IPS DF 6.9 (cell line): ENCODE results near the gene NDUFB2.
"Not testable (repeated sequence)": the region's sequence is repeated elsewhere in the genome, so short reads cannot be mapped to it uniquely, and the experiment has no call there.

Experiments used
- DNase-seq: peaks from one replicate; pipeline ENCODE4 v3.0.0-alpha.2; 2013; ENCODE audit warnings: low read depth, low spot score
- H3K27ac ChIP-seq: one replicate; pipeline ENCODE4 v1.5.1; 2013; ENCODE audit warnings: low read length, control low read depth
- H3K27me3 ChIP-seq: 2 replicates; pipeline ENCODE4 v1.6.1; 2013; ENCODE audit warnings: mild to moderate bottlenecking, low read length; ENCODE audit not compliant: control insufficient read depth, insufficient read depth
- H3K36me3 ChIP-seq: 2 replicates; pipeline ENCODE4 v1.6.1; 2013; ENCODE audit warnings: low read length; ENCODE audit not compliant: control insufficient read depth, insufficient read depth
- H3K4me1 ChIP-seq: 2 replicates; pipeline ENCODE4 v1.6.1; 2013; ENCODE audit warnings: low read length; ENCODE audit not compliant: control insufficient read depth, insufficient read depth
- H3K4me3 ChIP-seq: 2 replicates; pipeline ENCODE4 v1.5.1; 2013; ENCODE audit warnings: mild to moderate bottlenecking, low read length
- H3K9me3 ChIP-seq: 2 replicates; pipeline ENCODE4 v1.6.1; 2013; ENCODE audit warnings: low read length, inconsistent platforms; ENCODE audit not compliant: control insufficient read depth, insufficient read depth
- WGBS: extraction: QIAGEN DNeasy Blood & Tissue Kit; methylation state at CpG from one replicate; pipeline ENCODE4 v1.1.7; 2013; ENCODE audit warnings: mixed read lengths, missing lambda C conversion rate; ENCODE audit not compliant: insufficient read length, insufficient coverage; 5-methylcytosine and 5-hydroxymethylcytosine counted together

NDUFB2 gene

DNA sequence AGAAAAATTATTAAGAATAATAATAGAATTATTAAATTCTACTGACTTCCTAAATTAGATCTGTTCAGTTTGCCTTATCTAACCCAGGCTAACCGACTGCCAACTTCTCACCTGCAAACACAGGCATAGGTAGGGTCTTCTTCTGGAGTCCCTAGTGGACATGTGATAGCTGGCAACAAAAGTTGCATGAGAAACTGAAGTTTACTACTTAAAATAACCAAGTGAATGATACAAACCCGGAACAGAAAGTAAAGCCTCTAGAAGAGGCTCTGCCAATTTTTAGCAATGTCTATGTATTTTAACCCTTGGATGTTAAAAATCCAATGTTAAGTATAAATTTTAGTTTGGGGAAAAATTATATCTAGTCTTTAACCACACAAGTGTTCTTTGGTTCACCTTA lies 37.6 kb downstream of the NDUFB2 start:
- Histone ChIP-seq H3K27me3 (no peaks in the 10 kb centered on the region), H3K27ac (no peak overlapping the region), H3K36me3 (no peaks in the 10 kb centered on the region), H3K9me3 (no peaks in the 10 kb centered on the region), H3K4me3 (no peak overlapping the region), H3K4me1 (no peaks in the 10 kb centered on the region)
- WGBS: no CpG with 5 or more reads among the region's 2 CpGs
- no peak for DNase-seq

DNA sequence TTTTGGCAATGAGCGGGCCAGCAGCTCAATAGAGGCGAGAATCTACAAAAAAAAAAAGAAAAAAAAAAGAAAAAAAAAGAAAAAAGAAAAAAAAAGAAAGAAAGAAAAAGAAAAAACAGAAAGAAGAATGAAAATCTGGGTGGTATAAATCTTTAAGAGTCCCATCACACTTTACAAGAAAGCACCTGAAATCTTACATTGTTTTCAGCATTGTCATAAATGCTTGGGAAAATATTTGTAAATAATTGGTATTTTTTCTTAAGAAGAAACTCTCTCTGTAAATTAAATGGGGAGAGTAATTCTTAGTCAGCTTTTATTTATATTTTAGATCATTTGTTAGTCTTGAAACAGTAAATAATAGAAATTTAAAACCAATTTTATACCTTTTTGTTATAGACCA lies 38.2 kb downstream of the NDUFB2 start:
- no peaks in the 10 kb centered on the region for H3K4me1 ChIP-seq
- WGBS: no CpG with 5 or more reads among the region's 2 CpGs
- no peak for DNase-seq

DNA sequence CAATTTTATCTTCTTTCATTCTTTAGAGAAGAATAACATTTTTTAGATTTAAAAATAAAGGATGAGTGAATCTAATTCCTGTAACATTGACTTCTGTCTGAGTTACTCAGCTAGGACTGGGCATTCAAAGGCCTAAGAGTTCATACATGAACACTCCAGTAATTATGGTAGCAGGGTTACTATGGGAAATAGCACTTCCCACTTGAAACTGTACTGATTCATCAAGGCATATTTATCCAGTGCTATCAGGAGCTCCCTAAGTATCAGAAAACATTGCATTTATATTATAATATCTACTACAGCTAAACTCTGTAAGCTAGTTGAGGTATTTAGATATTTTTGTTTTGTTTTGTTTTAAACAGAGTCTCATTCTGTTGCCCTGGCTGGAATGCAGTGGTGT lies 41.8 kb downstream of the NDUFB2 start:
- Histone ChIP-seq H3K27me3 (no peaks in the 10 kb centered on the region), H3K9me3 (no peaks in the 10 kb centered on the region), H3K4me3 (no peak overlapping the region), H3K4me1 (no peaks in the 10 kb centered on the region), H3K36me3 (no peaks in the 10 kb centered on the region), H3K27ac (no peak overlapping the region)
- no peak for DNase-seq

More for the DNA sequence above, 38.2 kb downstream of the NDUFB2 start:
- no peaks in the 10 kb centered on the region for H3K9me3 ChIP-seq
- H3K4me3 ChIP-seq: no peak overlapping the region
- H3K36me3 ChIP-seq: no peaks in the 10 kb centered on the region
- H3K27me3 ChIP-seq: no peaks in the 10 kb centered on the region
- H3K27ac ChIP-seq: no peak overlapping the region

DNA sequence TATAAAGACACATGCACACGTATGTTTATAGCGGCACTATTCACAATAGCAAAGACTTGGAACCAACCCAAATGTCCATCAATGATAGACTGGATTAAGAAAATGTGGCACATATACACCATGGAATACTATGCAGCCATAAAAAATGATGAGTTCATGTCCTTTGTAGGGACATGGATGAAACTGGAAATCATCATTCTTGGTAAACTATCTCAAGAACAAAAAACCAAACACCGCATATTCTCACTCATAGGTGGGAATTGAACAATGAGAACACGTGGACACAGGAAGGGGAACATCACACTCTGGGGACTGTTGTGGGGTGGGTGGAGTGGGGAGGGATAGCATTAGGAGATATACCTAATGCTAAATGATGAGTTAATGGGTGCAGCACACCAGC lies 46.7 kb downstream of the NDUFB2 start:
- not testable (repeated sequence) for H3K4me1 ChIP-seq, H3K9me3 ChIP-seq, H3K27ac ChIP-seq, H3K27me3 ChIP-seq, H3K36me3 ChIP-seq, DNase-seq, H3K4me3 ChIP-seq
- WGBS: no CpG with 5 or more reads among the region's 4 CpGs

DNA sequence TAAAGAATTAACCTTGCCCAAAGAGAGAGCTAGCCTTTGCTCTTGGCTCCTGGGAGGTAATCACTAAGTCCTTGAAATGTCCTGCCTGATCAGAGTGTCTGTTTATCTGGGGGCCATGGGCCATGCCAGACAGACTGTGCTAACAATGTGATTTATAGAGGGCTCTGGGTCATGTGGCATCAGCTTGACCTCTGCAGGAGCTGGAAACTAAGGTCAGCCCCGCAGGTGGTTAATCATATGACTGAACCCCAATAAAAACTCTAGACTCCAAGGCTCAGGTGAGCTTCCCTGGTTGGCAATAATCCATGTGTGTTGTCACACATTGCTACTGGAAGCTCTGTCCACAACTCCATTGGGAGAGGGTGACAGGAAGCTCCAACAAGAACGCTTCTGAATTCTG lies 47.5 kb downstream of the NDUFB2 start:
- Histone ChIP-seq H3K9me3 (no peaks in the 10 kb centered on the region), H3K27me3 (no peaks in the 10 kb centered on the region), H3K36me3 (no peaks in the 10 kb centered on the region), H3K27ac (no peak overlapping the region), H3K4me1 (no peaks in the 10 kb centered on the region), H3K4me3 (no peak overlapping the region)
- no CpG with 5 or more reads among the region's 2 CpGs for WGBS
- no peak for DNase-seq

DNA sequence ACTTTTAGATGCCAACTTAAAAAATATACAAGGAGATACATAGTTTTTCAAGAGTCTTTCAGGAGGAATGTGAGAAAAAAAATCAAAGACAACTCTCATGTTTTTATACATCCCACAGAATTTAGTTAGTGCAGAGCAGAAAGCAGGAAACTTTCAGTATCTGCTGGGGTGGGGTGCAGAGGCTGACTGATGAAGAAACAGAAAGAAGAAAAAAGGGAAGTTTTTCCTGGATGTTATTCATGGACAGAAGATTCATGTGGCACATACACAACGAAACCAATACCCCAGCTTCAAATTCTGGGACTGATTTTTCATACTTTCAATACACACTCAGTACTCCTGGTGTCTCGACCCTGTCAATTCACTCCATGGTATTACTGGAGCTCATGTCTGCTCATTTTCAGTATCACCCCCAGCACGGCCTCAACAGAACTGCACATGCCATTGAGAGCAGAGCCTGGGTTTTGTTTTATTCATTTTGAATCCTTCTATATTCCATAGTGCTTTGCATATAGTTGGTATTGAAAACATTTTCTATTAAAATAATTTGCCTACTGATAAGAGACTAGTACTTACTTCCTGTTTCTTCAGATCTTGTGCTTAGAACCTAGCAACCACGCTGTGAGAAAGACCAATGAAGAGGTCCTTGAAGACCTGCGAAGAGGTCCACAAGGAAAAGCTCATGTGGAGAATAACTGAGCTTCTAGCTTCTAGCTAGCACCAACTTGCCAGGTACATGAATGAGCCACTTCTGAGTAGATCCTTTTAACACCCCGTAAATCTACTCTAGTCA lies 49.0 kb downstream of the NDUFB2 start:
- WGBS: no CpG with 5 or more reads among the region's 6 CpGs
- no peaks in the 10 kb centered on the region for H3K36me3 ChIP-seq
- H3K4me3 ChIP-seq: no peak overlapping the region
- DNase-seq: no peak
- no peak overlapping the region for H3K27ac ChIP-seq
- H3K27me3 ChIP-seq: no peaks in the 10 kb centered on the region
- H3K9me3 ChIP-seq: no peaks in the 10 kb centered on the region
- no peaks in the 10 kb centered on the region for H3K4me1 ChIP-seq

DNA sequence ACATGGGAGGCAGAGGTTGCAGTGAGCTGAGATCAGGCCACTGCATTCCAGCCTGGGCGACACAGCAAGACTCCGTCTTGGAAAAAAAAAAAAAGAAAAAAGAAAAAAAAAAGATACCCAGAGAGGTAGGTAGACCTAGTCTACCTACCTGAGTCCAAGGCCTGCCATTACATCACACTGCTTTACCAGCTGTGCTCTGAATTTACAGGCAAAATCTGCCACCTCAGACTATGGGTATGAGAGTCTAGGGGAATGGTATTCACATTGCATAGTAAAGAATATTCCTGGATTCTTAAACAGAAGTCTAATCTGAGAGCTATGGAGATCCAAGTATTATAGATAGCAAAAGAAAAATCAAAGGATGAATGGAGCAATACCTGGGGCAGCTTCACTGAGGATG lies 50.2 kb downstream of the NDUFB2 start:
- H3K4me1 ChIP-seq: no peaks in the 10 kb centered on the region
- no peaks in the 10 kb centered on the region for H3K36me3 ChIP-seq
- no peak overlapping the region for H3K27ac ChIP-seq
- no peak overlapping the region for H3K4me3 ChIP-seq
- DNase-seq: no peak
- no peaks in the 10 kb centered on the region for H3K27me3 ChIP-seq
- no peaks in the 10 kb centered on the region for H3K9me3 ChIP-seq
- WGBS: no CpG with 5 or more reads among the region's 2 CpGs

DNA sequence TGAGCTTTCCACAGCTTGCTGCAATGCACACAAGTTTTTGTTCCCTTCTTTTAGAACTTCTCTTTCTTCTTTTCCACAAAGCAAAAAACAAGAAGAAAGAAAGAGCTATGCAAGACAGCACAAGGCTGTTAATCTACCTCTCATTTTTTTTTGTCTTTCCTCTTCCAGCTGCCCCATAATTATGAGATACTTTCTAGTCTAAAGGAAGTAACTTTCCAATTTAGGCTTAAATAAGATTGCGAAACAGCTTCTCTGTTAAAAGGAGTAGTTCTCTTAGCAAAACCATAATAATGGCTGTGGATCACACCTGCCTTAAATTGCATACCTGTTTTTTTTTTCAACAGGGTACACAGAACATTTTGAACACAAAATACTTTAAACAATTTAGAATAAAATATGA lies 56.0 kb downstream of the NDUFB2 start:
- H3K36me3 ChIP-seq: no peaks in the 10 kb centered on the region
- H3K4me1 ChIP-seq: no peaks in the 10 kb centered on the region
- no peaks in the 10 kb centered on the region for H3K27me3 ChIP-seq
- no peaks in the 10 kb centered on the region for H3K9me3 ChIP-seq
- no peak for DNase-seq
- no CpG with 5 or more reads among the region's 1 CpG for WGBS
- no peak overlapping the region for H3K27ac ChIP-seq
- no peak overlapping the region for H3K4me3 ChIP-seq

DNA sequence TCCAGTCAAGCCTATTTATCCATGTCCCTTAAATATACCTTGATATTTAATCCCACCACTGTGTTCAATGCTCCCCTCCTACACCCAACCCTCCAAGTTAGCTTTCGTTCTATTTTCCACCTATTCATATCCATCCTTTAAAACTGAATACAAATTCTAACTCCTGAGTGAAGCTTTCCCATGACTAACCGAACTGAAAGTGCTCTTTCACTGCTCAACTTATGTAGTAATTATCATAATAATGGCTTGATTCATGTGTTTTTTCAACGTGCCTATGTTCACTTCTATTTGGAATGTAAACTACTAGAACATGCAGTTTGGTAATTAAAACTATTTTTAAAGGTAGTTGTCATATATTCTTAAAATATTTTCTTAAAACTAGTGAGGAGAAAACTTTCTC lies 58.0 kb downstream of the NDUFB2 start:
- no peak overlapping the region for H3K4me3 ChIP-seq
- no peak overlapping the region for H3K27ac ChIP-seq
- DNase-seq: no peak
- no peaks in the 10 kb centered on the region for H3K27me3 ChIP-seq
- H3K9me3 ChIP-seq: no peaks in the 10 kb centered on the region
- WGBS: 100% methylated on average over 1 of the region's 3 CpGs
- H3K36me3 ChIP-seq: no peaks in the 10 kb centered on the region
- H3K4me1 ChIP-seq: no peaks in the 10 kb centered on the region
